ENCODE measurements around the gene FGFR1OP2.

- TF ChIP-seq CTCF (IDR thresholded peaks at IDR 0.05; ENCODE audit: low read depth, low read length) (no peak), EZH2phosphoT487 (IDR thresholded peaks at IDR 0.05; ENCODE audit: low read depth) (no peak)
Observed at GRCh38 chr12:26936559-26937442, 1.5 kb upstream of the FGFR1OP2 start.
